RPMI7951 (cell line): ENCODE data around the gene PRPSAP2. TPM values are rescaled to one million over a fixed set of nuclear protein-coding genes. Genes with fewer than 3 reads are reported as not detected.
A peak's percentile ranks its signal among the peaks of the same experiment; 100 is the strongest.
"Not testable (repeated sequence)": the region's sequence is repeated elsewhere in the genome, so short reads cannot be mapped to it uniquely, and the experiment has no call there.

Experiments used
- DNase-seq: peaks from one replicate; pipeline ENCODE4 v3.0.0-alpha.2; 2012; ENCODE audit warnings: low read depth
- total RNA-seq: library from RNA; depleted of rRNA; stranded (reverse); fragments of >200 nt; shearing (Covaris generic); gene quantifications from 2 replicates; pipeline ENCODE4 v1.2.3, GENCODE V29; 2014

Gene PRPSAP2
- total RNA-seq, 1 experiment from 2014 or later, result 26.6 TPM

DNA sequence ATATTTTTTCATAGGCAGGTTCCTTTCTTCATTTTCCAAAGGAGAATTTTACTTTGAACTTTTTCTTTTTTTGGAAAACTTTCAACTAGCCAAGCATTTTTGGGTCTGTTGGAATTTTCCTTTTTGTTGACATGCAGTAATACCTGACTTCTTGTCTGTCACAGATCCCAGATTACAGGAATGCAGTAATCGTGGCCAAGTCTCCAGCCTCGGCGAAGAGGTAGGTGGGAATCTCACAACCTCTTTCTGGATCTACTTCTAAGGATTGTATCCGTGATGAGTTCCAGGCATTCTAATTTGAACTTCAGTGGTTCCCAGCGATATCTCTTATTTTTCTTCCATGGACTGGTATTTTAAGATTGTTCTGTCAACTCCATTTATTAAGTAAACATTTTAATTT, 31.7 kb downstream of the PRPSAP2 start:
- no peak for DNase-seq

DNA sequence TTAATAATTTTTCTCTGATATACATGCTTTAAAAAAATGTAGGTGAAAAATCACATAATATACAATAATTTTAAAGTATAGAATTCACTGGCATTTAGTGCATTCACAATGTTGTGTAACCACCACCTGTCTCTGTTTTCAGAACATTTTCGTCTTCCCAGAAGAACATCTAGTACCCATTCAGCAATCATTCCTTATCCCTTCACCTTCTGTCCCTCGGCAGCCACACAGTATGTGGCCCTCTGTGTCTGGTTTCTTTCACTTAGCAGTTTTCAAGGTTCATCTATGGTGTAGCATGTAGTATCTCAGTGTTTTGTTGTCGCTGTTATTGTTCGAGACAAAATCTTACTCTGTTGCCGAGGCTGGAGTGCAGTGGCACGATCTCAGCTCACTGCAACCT, 33.6 kb downstream of the PRPSAP2 start:
- no peak for DNase-seq

DNA sequence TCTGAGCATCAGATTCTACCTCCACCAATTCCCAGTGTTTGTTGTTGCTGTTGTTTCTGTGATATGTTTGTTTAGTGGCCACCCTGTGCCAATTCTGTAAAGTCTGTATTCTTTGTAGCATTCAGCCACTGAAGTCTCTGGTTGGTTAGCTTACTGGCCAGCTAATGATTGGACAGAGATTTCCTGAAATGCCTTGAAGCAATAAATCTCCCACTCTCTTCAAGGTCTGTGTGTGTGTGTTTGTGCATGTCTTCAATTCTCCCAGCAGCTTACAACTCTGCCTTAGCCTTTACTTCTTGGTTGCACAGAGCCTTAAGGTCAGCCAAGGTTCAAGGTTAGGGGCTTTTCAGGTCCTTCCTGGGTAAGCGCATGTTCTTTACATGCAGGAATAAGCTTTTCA, 38.2 kb downstream of the PRPSAP2 start:
- no peak for DNase-seq

DNA sequence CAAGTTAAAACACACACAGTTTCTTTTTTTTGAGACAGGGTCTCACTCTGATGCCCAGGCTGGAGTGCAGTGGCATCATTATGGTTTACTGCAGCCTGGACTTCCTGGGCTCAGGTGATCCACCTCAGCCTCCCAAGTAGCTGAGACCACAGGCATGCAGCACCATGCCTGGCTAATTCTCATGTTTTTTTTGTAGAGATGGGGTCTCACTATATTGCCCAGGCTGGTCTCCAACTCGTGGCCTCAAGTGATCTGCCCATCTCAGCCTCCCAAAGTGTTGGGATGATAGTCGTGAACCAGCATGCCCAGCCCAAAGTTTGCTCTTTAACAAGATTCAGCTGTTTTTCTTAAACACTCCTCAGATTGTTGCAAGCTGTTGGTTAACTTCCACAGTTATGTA, 39.0 kb downstream of the PRPSAP2 start:
- no peak for DNase-seq

DNA sequence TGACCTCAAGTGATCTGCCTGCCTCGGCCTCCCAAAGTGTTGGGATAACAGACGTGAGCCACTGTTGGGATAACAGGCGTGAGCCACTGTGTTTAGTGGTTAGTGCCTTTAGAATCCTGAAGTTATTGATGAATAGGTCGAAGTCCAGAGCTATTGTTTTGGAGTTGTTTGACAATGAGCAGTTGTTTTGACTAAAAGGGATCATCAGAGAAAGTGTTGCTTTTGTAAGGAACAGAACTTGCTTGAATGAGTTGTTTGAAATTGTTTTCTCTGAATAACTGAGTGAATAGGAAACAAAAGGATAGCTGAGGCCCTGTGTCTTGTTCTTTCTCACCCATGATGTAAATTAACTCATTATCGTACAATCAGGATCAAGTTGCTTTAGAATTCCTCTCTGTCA, 46.6 kb downstream of the PRPSAP2 start:
- DNase-seq, result no peak

DNA sequence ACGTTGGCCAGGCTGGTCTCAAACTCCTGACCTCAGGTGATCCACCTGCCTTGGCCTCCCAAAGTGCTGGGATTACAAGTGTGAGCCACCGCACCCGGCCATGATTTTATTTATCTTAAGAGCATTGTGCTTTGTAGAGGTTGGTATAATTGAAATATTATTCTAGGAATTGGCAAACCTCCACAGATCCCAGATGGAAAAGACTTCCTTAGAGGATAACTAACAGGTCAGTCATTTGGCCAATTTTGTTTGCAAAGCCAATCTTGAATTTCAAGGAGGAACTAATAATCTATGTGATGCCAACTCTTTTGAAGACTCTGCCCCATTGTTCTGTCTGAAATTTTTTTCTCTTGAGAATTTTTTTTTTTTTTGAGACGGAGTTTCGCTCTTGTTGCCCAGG, 47.3 kb downstream of the PRPSAP2 start:
- no peak for DNase-seq

DNA sequence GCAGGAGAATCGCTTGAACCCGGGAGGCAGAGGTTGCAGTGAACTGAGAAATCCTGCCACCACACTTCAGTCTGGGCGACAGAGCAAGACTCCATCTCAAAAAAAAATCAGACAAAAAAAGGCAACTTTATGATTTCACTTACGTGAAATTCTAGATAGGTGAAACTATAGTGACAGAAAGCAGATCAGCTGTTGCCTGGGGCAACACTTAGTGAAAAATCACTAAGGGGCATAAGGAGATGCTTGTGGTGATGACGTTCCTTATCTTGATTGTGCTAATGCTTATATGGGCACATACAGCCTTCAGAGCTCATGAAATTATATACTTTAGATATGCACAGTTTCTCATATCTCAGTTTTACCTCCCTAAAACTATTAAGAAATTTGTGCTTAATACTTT, 52.4 kb downstream of the PRPSAP2 start:
- DNase-seq, result no peak

DNA sequence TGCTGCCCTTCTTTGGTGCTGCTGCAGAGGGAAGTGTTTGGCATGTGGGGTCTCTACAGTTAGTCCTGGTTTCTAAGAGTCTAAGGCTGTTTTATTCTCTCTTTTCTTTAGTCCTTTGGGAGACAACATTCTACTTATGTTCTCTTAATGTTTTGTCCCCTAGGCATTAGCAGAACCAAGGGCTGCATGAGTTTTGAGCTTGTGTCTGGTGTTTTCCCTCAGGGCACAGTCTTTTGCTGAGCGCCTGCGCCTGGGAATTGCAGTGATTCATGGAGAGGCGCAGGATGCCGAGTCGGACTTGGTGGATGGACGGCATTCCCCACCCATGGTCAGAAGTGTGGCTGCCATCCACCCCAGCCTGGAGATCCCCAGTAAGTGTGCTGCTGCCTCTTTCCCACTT, 53.0 kb downstream of the PRPSAP2 start:
- DNase-seq, result peak; percentile 69

DNA sequence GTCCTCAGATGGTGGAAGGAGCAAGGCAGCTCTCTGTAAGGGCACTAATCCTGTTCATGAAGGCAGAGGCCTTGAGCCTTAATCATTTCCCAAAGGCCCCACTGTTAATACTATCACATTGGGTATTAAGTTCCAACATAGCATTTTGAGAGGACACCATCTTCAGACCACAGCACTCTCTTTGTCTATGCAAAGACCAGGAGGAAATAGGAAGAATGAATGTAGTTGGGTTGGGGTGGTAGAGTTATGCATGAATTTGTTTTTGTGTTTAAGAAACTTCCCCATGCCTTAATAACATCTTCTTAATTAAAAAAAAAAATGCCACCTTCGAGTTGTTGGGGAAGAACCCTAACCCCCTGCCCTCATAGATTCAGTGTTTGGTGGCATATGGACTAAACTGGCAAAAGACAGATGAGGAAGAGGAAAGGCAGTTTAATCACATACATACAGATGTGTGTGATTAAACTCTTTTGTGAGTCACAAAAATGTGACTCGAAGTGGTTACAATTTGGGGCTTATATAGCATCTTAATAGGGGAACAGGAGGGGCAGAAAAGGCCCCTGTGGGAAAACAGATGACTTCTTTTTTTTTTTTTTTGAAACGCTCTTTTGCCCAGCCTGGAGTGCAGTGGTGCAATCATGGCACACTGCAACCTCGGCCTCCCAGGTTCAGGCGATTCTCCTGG, 59.0 kb downstream of the PRPSAP2 start:
- peak; percentile 54 for DNase-seq

DNA sequence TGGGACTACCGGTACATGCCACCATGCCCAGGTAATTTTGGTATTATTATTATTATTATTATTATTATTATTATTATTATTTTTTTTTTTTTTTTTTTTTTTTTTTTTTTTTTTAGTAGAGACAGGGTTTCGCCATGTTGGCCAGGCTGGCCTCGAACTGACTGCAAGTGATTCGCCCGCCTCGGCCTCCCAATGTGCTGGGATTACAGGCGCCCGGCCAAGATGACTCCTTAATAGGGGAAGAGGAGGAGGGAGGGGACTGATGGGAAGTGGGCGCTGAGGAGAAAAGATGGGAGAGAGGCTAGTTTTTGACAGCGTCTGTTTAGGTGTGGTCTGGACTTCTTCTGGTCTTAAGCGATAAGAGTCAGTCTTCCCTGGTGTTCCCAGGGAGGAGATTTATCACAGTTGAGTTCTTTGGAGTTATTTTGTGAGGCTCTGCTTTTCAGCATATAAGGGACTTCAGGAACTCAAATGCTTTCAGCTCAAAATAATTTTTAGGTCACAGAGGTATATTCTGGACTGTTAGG, 59.6 kb downstream of the PRPSAP2 start:
- DNase-seq, result no peak

DNA sequence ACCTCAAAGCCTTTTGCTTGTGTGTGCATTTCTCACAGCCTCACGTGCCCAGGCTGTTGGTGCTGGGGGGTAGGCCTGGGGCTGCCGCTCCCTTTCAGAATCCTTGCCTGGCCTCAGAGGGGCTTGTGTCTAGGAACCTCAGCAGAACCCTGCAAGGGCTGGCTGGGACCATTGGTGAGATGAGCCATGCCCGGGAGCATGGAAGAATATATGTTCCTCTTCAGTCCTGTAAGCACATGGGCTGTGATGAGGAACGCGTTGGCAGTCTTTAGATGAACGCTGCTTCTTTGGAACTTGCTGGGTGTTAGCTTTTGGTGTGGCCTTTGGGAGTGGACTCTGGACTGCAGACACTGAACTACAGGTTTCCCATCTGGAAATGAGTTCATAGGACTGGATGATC, 62.0 kb downstream of the PRPSAP2 start:
- no peak for DNase-seq

DNA sequence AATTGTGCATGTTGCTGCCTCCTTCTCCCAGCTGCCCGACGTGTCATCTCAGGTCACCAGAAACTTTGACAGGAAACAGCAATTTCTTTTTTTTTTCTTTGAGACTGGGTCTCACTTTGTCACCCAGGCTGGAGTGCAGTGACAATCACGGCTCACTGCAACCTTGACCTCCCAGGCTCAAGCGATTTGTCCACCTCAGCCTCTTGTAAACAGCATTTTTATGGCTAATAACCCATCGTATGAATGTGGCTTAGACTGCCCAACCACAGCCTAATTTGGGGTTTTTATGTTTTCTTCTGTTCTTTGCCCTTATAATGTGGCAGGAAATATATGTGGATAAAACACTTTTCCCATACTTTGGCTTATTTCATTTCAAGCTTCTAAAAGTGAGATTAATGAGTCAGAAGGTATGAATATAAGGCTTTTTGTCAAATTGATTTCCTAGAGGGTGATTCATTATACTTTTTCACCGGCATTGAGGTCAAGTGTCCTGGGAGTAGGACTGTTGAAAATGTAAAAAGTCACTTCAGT, 63.0 kb downstream of the PRPSAP2 start:
- peak; percentile 18 for DNase-seq

DNA sequence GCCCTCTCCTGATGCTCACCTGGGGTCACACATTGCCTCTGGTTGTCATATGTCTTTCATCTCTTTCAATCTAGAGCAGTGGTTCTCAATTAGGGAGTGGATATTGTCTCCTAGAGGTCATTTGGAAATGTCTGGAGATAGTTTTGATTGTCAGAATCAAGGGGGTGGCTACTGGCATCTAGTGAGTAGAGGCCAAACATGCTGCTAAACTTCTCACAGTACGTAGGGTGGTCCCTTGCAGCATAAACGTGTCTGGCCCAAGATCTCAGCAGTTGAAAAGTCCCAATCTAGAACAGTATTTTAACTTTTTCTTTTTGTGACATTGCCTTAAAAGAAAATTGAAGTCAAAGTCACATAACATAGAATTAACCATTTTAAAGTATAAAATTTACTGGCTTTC, 63.6 kb downstream of the PRPSAP2 start:
- DNase-seq, result no peak

DNA sequence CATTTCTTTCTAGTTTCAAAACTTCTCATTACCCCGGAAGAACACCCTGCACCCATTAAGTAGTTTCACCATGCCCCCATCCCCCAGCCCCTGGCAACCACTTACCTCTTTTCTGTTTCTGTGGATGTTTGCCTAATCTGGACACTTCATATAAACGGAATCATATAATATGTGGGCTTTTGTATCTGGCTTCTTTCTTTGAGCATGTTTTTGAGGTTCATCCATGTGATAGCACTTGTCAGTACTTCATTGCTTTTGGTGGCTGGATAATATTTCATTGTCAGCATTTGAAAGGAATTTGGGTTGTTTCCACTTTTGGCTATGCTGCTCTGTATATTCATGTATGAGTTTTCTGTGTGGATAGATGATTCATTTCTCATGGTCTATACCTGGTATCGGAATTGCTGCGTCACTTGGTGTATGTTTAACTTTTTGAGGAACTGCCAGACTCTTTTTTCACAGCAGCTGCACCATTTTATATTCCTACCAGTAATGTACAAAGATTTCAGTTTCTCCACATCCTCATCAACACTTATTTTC, 64.1 kb downstream of the PRPSAP2 start:
- no peak for DNase-seq

DNA sequence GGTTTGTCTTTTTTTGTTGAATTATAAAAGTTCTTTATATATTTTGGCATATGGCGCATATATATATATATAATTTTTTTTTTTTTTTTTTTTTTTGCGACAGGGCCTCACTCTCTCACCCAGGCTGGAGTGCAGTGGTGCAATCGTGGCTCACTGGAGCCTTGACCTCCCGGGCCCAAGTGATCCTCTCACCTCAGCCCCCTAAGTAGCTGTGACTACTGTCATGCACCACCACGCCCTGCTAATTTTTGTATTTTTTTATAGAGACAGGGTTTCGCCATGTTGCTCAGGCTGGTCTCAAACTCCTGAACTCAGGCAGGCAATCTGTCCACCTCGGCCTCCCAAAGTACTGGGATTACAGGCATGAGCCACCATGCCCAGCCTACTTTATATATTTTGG, 64.7 kb downstream of the PRPSAP2 start:
- not testable (repeated sequence) for DNase-seq

DNA sequence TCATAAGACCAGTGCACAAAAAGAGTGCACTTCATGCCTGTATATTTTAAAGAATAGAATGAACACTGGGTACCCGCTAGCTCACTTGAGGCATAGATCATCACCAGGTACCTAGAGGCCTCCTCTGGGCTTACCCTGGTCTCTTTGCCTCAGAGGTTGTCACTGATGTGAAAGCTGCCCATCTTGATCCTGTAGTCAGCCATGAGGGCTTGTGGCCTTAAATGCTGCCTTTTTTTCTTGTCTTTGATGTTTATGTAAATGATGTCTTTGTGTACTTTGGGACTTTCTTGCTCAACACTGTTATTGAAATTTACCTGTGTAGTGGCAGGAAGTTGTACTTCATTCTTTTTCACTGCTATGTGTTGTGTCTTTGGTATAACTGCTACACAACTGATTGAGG, 67.3 kb downstream of the PRPSAP2 start:
- DNase-seq, result no peak

DNA sequence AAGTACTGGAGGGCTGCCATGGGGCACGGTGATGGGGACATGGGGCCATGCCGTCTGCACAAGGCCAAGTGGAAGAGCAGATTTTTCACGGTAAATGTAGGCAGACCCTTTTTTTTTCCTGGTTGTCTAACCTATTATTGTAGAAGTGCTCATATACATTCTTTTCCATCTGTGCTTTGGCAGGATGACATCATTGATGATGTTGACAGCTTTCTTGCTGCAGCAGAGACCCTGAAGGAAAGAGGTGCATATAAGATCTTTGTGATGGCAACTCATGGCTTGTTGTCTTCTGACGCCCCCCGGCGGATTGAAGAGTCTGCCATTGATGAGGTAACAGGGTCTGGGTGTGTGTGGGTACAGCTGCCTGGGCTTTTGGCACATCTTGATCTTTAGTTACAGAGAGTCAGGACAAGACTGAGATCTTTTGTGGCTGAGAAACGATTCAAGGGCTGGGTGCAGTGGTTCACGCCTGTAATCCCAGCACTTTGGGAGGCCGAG, 70.7 kb downstream of the PRPSAP2 start:
- DNase-seq, result no peak

DNA sequence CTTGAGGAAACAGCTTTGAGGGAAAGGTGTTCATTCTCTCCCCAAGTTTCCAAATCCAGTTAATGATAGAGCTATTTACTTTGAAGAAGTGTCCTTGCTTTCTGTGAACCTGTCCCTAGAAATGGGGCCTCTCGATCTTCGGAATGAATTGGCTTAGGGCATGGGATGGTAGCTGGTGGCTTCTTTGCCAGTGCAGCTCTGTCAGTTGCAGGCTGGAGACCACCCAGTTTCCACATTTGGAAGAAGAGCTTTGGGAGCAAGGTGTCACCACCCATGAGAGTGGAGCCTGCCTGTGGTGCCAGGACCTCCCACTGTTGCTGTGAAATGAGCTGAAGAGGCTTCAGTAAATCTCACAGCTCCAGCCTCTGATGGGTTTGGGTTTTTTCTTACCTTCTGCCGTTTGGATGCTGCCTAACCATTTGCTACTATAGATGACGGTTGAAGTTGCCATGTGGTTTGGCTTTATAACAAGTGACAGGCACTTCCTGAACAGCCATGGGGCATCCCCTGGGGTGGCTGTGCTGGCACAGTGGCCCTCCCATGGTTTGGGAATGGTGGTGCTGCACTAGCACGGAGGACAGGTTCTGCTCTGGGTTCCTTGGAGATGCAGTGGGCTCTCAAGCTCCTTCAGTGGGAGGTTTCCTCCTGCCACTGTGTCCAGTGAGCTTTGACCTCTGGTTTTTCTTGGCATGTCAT, 74.6 kb downstream of the PRPSAP2 start:
- DNase-seq, result no peak

DNA sequence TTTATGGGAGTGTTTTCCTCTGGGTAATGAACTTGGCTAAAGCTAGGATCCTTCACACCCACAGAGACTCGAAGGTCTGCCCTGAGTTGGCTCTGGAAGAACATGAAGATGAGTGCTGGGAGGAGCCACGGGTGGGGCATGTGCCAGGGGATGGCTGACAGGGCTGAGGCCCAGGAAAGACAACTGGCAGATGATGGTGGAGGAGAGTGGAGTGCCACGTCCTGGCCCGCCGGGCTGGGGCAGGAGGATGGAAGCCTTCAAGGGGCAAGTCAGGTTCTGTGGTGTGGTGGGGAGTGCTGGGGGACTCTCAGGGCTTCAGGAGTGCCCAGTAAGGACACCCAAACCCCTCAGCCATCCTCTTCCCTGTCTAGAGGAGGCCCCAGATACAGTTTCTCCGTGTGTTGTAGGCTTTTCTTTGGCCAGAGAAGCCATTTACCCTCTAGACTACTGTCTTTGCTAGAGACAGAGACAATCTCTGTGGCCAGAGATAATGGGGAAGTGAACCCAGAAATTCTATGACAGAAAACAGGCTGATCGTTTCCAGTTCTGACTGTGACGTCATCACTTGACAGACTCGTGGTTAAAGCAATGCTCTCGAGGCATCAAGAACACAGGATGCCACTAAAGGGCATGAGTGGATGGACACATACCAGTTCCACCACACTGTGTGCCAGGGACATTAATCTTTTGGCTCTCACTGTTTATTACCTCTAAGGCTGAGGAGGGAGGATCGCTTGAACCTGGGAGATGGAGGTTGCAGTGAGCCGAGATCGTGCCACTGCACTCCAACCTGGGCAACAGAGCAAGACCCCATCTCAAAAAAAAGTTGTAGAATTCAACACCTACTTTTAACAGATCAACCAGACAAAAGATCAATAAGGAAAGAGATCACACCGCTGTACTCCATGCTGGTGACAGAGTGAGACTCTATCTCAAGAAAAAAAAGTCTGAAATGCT, 75.4 kb downstream of the PRPSAP2 start:
- DNase-seq, result no peak

DNA sequence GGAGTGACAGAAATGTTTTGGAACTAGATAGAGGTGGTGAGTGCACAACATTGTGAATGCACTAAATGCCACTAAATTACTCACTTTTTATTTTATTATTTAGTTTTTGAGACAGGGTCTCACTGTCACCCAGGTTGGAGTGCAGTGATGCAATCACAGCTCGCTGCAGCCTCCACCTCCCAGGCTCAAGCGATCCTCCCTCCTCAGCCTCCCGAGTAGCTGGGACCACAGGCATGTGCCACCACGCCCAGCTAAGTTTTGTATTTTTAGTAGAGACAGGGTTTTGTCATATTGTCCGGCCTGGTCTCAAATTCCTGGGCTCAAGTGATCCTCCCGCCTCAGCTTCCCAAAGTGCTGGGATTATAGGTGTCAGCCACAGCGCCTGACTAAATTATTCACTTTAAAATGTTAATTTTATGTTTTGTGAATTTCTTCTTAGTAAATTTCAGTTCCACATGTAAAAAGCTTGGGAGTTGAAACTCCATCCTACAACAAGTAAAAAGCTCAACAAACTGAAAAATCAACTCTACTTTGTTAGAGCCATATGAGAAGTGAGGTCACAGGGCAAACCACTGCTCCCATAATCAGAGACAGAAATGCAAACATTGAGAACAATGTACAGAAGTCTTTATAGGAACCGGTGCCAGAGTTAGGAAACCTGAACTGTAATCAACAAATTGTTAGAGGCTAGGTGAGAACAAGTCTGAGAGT, 80.2 kb downstream of the PRPSAP2 start:
- DNase-seq, result no peak

DNA sequence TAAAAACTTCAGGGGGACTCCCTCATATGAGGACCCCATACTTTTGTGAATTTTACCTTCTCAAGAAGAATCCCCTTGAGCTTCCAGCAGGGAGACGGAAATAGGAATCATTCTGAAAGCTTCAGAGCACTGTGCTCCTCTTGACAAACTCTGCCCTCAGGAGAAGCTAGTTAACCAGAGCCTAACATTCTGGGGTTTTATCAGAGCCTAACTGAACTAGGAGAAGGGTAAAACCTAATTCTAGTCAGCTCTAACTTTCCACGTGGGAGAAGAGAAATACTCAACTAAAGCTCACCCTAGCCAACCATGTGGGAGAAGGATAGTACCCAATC, 80.7 kb downstream of the PRPSAP2 start:
- DNase-seq, result no peak
